ENCODE measurements around the gene ADPGK. TPM values are rescaled to one million over a fixed set of nuclear protein-coding genes. Genes with fewer than 3 reads are reported as not detected.

The ADPGK gene
- total RNA-seq, 1 donor from 2014 or later, result 99.8 TPM

DNA sequence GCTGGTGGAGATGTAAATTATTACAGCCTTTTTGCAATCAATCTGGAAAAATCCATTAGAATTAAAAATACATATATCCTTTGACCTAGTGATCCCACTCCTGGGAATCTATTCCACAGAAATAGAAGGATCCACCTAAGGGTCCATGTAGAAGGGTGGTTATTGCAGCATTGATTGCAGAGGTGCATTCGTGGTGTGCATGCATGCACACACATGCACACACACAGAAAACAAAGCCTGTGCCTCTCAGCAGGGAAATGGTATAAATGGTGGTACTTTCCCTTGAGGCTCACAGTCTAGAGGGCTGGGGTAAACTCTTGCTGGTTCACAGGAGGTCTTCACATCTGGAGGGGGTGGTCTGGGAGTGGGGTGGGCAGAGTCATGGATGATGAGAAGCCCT is 19.4 kb upstream of the ADPGK start:
- ChIA-PET CTCF (no interaction called here), POLR2A (no interaction called here)
- ATAC-seq (ENCODE audit: low read depth) (no peak), DNase-seq (no peak)
- peaks cover 28% of the 10 kb centered on the region for H3K27me3 Mint-ChIP-seq
- no peaks in the 10 kb centered on the region for H3K9me3 Mint-ChIP-seq
- no peak overlapping the region for H3K27ac Mint-ChIP-seq
- intact Hi-C loops (cut with micrococcal nuclease), result no loop called here
- no peaks in the 10 kb centered on the region for H3K36me3 Mint-ChIP-seq (ENCODE audit: low read depth)
- no peak overlapping the region for H3K4me3 Mint-ChIP-seq
- TF ChIP-seq CTCF (IDR thresholded peaks at IDR 0.05), result no peak
- no peaks in the 10 kb centered on the region for H3K4me1 Mint-ChIP-seq

DNA sequence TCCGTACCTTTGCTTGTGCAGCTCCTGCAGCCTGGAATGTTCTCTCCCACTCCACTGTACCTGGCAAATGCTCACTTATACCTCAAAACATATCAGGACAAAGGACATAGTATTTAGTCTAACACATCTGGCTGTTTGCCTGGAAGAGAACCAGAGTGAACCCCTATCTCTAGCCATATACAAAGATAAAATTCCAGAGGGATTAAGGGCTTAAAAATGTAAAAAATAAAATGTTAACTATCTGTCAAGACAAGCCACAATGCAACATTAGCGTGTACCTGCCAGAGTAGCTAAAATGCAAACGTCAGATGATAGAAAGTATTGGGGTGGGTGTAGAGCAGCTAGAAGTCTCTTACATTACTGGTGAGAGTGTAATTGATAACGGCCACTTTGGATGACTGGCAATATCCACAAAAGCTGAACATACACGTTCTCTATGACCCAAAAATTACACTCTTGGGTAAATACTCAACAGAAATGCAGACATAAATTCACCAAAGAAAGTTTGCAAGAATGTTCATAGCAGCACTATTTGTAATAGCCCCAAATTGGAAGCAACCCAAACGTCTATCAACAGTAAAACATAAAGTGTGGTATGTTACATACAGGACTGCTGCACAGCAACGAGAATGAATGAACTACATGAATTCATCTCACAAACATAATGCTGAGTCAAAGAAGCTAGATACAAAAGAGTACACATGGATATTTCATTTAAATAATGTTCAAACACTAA is 18.2 kb upstream of the ADPGK start:
- Mint-ChIP-seq H3K27ac (no peak overlapping the region), H3K4me3 (no peak overlapping the region), H3K9me3 (no peaks in the 10 kb centered on the region), H3K4me1 (peaks cover 8% of the 10 kb centered on the region), H3K36me3 (ENCODE audit: low read depth) (no peaks in the 10 kb centered on the region), H3K27me3 (peaks cover 28% of the 10 kb centered on the region)
- ATAC-seq (ENCODE audit: low read depth) (no peak), DNase-seq (no peak)
- ChIA-PET CTCF (no interaction called here), POLR2A (no interaction called here)
- no peak for TF ChIP-seq CTCF (IDR thresholded peaks at IDR 0.05)
- intact Hi-C loops (cut with micrococcal nuclease), result no loop called here

GRCh38 chr15:72800833-72801481 is 17.4 kb upstream of the ADPGK start:
- ATAC-seq (ENCODE audit: low read depth), result no peak
- TF ChIP-seq CTCF (IDR thresholded peaks at IDR 0.05), result no peak
- intact Hi-C loops (cut with micrococcal nuclease), result no loop called here
- ChIA-PET POLR2A (no interaction called here), CTCF (interaction anchor here (1.1 kb wide), 1 partner anchor 16 kb away, joined by 3 read pairs; no protein-coding TSS in a partner anchor)
- H3K27me3 Mint-ChIP-seq, result peaks cover 34% of the 10 kb centered on the region
- H3K27ac Mint-ChIP-seq, result no peak overlapping the region
- DNase-seq, result no peak
- peaks cover 15% of the 10 kb centered on the region for H3K4me1 Mint-ChIP-seq
- no peaks in the 10 kb centered on the region for H3K36me3 Mint-ChIP-seq (ENCODE audit: low read depth)
- no peak overlapping the region for H3K4me3 Mint-ChIP-seq
- no peaks in the 10 kb centered on the region for H3K9me3 Mint-ChIP-seq

- Mint-ChIP-seq H3K27ac (no peak overlapping the region), H3K36me3 (ENCODE audit: low read depth) (no peaks in the 10 kb centered on the region), H3K27me3 (peaks cover 48% of the 10 kb centered on the region), H3K4me3 (peak overlapping the region; percentile 52), H3K9me3 (no peaks in the 10 kb centered on the region), H3K4me1 (peaks cover 15% of the 10 kb centered on the region)
- ChIA-PET POLR2A (interaction anchor here (1.0 kb wide), 1 partner anchor 15 kb away, joined by 4 read pairs; no protein-coding TSS in a partner anchor), CTCF (interaction anchor here (0.7 kb wide), 1 partner anchor 284 kb away, joined by 3 read pairs; no protein-coding TSS in a partner anchor)
- no peak for TF ChIP-seq CTCF (IDR thresholded peaks at IDR 0.05)
- DNase-seq, result no peak
- intact Hi-C loops (cut with micrococcal nuclease), result loop anchor here (1.0 to 5.0 kb wide), 2 partner anchors 283 to 474 kb away; no protein-coding TSS in a partner anchor
- ATAC-seq (ENCODE audit: low read depth), result no peak
These were observed 14.3 kb upstream of the ADPGK start for GRCh38 chr15:72797834-72798233.

DNA sequence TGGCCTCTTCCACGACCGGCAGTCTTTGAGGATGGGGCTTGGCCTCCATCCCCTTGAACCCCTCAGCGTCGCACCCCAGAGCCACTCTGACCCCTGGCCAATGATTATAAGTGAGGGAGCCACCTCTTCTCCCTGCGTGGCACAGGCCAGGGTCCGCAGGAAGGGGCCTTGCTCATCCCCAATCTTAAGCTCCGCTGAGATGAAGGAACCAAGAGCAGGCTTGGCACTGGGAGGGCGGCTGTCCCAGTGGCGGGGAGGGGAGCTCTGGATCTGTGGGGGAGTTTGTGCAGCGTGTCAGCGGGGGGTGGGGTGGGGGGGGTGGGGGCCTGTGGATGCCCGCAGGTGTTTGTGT is 13.8 kb upstream of the ADPGK start:
- H3K27me3 Mint-ChIP-seq, result peaks cover 49% of the 10 kb centered on the region

More for the DNA sequence above, 13.8 kb upstream of the ADPGK start:
- ChIA-PET POLR2A (interaction anchor here (1.0 kb wide), 1 partner anchor 15 kb away, joined by 4 read pairs; no protein-coding TSS in a partner anchor), CTCF (interaction anchor here (0.7 kb wide), 1 partner anchor 285 kb away, joined by 3 read pairs; no protein-coding TSS in a partner anchor)
- TF ChIP-seq CTCF (IDR thresholded peaks at IDR 0.05), result no peak
- intact Hi-C loops (cut with micrococcal nuclease), result loop anchor here (1.0 to 5.0 kb wide), 2 partner anchors 284 to 475 kb away; no protein-coding TSS in a partner anchor
- H3K27ac Mint-ChIP-seq, result no peak overlapping the region
- H3K36me3 Mint-ChIP-seq (ENCODE audit: low read depth), result no peaks in the 10 kb centered on the region
- no peaks in the 10 kb centered on the region for H3K9me3 Mint-ChIP-seq
- DNase-seq (no peak), ATAC-seq (ENCODE audit: low read depth) (no peak)
- H3K4me1 Mint-ChIP-seq, result peaks cover 15% of the 10 kb centered on the region
- peak overlapping the region; percentile 80 for H3K4me3 Mint-ChIP-seq

All from activated B cell treated with CpG ODN at 0.5 μM for 24 hours (primary cell).